Measurements from ENCODE around the gene OR14J1. TPM values are rescaled to one million over a fixed set of nuclear protein-coding genes. Genes with fewer than 3 reads are reported as not detected.

The OR14J1 gene
- total RNA-seq (2022; extraction: Qiagen RNA extraction; ENCODE audit: low read depth): not detected in 5 replicates

GRCh38 chr6:29301316-29301715, at the start of gene OR14J1:
TSS of gene OR14J1 (plus strand) at chr6:29301701. CDS start at chr6:29306690, 4,989 bp downstream.

Other genes starting within 250 kb of the OR14J1 start
- not detected in 5 replicates for gene OR2B3, start 214.4 kb upstream of the OR14J1 start, total RNA-seq (2022; extraction: Qiagen RNA extraction; ENCODE audit: low read depth)
- gene OR2J1, start 202.2 kb upstream of the OR14J1 start, total RNA-seq (2022; extraction: Qiagen RNA extraction; ENCODE audit: low read depth): not detected in 5 replicates
- not detected in 5 replicates for gene OR2J3, start 193.6 kb upstream of the OR14J1 start, total RNA-seq (2022; extraction: Qiagen RNA extraction; ENCODE audit: low read depth)
- gene OR2J2, start 130.8 kb upstream of the OR14J1 start, total RNA-seq (2022; extraction: Qiagen RNA extraction; ENCODE audit: low read depth): not detected in 5 replicates
- gene OR5V1, start 67.2 kb downstream of the OR14J1 start, total RNA-seq (2022; extraction: Qiagen RNA extraction; ENCODE audit: low read depth): not detected in 5 replicates
- not detected in 5 replicates for gene OR12D3, start 73.6 kb downstream of the OR14J1 start, total RNA-seq (2022; extraction: Qiagen RNA extraction; ENCODE audit: low read depth)
- not detected in 5 replicates for gene OR12D2, start 93.9 kb downstream of the OR14J1 start, total RNA-seq (2022; extraction: Qiagen RNA extraction; ENCODE audit: low read depth)
- gene OR12D1, start 113.2 kb downstream of the OR14J1 start, total RNA-seq (2022; extraction: Qiagen RNA extraction; ENCODE audit: low read depth): not detected in 5 replicates
- not detected in 5 replicates for gene OR10C1, start 137.6 kb downstream of the OR14J1 start, total RNA-seq (2022; extraction: Qiagen RNA extraction; ENCODE audit: low read depth)
- not detected in 5 replicates for gene OR11A1, start 155.4 kb downstream of the OR14J1 start, total RNA-seq (2022; extraction: Qiagen RNA extraction; ENCODE audit: low read depth)
- not detected in 5 replicates for gene OR2H1, start 155.5 kb downstream of the OR14J1 start, total RNA-seq (2022; extraction: Qiagen RNA extraction; ENCODE audit: low read depth)
- not detected in 5 replicates for gene MAS1L, start 186.3 kb downstream of the OR14J1 start, total RNA-seq (2022; extraction: Qiagen RNA extraction; ENCODE audit: low read depth)